GM21423 (cell line): ENCODE measurements around the gene USP17L12.
"Not testable (repeated sequence)": the region's sequence is repeated elsewhere in the genome, so short reads cannot be mapped to it uniquely, and the experiment has no call there.

Experiments used
- ATAC-seq: cut with Tn5 transposase; IDR thresholded peaks from one replicate; pipeline ENCODE4 v1.9.1; 2021; ENCODE audit warnings: mild to moderate bottlenecking, moderate library complexity; ENCODE audit not compliant: unreplicated experiment

Gene USP17L12, protein sequence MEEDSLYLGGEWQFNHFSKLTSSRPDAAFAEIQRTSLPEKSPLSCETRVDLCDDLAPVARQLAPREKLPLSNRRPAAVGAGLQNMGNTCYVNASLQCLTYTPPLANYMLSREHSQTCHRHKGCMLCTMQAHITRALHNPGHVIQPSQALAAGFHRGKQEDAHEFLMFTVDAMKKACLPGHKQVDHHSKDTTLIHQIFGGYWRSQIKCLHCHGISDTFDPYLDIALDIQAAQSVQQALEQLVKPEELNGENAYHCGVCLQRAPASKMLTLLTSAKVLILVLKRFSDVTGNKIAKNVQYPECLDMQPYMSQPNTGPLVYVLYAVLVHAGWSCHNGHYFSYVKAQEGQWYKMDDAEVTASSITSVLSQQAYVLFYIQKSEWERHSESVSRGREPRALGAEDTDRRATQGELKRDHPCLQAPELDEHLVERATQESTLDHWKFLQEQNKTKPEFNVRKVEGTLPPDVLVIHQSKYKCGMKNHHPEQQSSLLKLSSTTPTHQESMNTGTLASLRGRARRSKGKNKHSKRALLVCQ

DNA sequence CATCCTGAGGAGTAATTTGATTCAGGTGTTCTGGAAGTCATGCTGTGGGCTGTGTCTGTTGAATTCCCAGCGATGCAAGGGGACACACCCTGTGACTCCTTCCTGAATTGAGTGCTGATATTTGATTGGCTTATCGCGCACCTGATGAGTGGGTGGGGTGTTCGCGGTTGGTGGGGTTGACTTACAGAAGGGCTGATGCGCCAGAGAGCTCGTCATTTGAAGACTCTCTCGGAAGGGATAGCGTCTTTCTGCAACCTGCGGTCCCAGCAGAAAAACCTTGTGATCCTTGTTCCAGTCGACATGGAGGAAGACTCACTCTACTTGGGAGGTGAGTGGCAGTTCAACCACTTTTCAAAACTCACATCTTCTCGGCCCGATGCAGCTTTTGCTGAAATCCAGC lies at the start of gene USP17L12:
Gene USP17L12, plus strand, starts transcription at position 301 of the 400 bp plus-strand sequence. Its CDS starts 0 bp downstream, at position 301.
- not testable (repeated sequence) for ATAC-seq

DNA sequence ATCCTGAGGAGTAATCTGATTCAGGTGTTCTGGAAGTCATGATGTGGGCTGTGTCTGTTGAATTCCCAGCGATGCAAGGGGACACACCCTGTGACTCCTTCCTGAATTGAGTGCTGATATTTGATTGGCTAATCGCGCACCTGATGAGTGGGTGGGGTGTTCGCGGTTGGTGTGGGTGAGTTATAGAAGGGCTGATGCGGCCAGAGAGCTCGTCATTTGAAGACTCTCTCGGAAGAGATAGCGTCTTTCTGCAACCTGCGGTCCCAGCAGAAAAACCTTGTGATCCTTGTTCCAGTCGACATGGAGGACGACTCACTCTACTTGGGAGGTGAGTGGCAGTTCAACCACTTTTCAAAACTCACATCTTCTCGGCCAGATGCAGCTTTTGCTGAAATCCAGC lies 9.6 kb upstream of the USP17L12 start, which contains the start of gene USP17L10:
Gene USP17L10, plus strand, starts transcription at position 301 of the 400 bp plus-strand sequence. Its CDS starts 0 bp downstream, at position 301.
- ATAC-seq = not testable (repeated sequence)

DNA sequence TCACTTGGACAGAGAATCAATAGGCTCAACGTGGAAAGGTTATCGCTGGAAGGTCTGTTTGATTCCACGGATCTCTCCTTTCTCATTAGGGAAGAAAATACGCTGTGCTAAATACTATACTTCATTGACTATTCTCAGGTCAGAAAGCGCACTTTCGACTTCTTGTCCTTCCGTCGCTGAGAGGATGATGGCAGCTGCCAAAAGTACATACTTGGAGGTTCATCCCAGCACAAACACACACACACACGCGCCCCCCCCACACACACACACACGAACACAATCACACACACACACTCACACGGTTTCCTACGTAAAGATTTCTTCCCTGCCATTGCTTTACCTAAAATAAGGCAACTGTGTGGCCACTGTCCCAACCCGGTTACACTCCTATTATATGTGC lies 5.3 kb upstream of the USP17L12 start:
- not testable (repeated sequence) for ATAC-seq

DNA sequence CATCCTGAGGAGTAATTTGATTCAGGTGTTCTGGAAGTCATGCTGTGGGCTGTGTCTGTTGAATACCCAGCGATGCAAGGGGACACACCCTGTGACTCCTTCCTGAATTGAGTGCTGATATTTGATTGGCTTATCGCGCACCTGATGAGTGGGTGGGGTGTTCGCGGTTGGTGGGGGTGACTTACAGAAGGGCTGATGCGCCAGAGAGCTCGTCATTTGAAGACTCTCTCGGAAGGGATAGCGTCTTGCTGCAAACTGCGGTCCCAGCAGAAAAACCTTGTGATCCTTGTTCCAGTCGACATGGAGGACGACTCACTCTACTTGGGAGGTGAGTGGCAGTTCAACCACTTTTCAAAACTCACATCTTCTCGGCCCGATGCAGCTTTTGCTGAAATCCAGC lies 4.8 kb upstream of the USP17L12 start, which contains the start of gene USP17L11:
Gene USP17L11, plus strand, starts transcription at position 301 of the 400 bp plus-strand sequence. Its CDS starts 0 bp downstream, at position 301.
- not testable (repeated sequence) for ATAC-seq

DNA sequence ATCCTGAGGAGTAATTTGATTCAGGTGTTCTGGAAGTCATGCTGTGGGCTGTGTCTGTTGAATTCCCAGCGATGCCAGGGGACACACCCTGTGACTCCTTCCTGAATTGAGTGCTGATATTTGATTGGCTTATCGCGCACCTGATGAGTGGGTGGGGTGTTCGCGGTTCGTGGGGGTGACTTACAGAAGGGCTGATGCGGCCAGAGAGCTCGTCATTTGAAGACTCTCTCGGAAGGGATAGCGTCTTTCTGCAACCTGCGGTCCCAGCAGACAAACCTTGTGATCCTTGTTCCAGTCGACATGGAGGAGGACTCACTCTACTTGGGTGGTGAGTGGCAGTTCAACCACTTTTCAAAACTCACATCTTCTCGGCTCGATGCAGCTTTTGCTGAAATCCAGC lies 4.6 kb downstream of the USP17L12 start, which contains the start of gene USP17L13:
Gene USP17L13, plus strand, starts transcription at position 301 of the 400 bp plus-strand sequence. Its CDS starts 0 bp downstream, at position 301.
- not testable (repeated sequence) for ATAC-seq

DNA sequence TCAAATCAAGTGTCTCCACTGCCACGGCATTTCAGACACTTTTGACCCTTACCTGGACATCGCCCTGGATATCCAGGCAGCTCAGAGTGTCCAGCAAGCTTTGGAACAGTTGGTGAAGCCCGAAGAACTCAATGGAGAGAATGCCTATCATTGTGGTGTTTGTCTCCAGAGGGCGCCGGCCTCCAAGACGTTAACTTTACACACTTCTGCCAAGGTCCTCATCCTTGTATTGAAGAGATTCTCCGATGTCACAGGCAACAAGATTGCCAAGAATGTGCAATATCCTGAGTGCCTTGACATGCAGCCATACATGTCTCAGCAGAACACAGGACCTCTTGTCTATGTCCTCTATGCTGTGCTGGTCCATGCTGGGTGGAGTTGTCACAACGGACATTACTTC lies 10.3 kb downstream of the USP17L12 start:
- ATAC-seq = not testable (repeated sequence)

DNA sequence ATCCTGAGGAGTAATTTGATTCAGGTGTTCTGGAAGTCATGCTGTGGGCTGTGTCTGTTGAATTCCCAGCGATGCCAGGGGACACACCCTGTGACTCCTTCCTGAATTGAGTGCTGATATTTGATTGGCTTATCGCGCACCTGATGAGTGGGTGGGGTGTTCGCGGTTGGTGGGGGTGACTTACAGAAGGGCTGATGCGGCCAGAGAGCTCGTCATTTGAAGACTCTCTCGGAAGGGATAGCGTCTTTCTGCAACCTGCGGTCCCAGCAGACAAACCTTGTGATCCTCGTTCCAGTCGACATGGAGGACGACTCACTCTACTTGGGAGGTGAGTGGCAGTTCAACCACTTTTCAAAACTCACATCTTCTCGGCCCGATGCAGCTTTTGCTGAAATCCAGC lies 14.1 kb downstream of the USP17L12 start, which contains the start of gene USP17L15:
Gene USP17L15, plus strand, starts transcription at position 301 of the 400 bp plus-strand sequence. Its CDS starts 0 bp downstream, at position 301.
- ATAC-seq = not testable (repeated sequence)

DNA sequence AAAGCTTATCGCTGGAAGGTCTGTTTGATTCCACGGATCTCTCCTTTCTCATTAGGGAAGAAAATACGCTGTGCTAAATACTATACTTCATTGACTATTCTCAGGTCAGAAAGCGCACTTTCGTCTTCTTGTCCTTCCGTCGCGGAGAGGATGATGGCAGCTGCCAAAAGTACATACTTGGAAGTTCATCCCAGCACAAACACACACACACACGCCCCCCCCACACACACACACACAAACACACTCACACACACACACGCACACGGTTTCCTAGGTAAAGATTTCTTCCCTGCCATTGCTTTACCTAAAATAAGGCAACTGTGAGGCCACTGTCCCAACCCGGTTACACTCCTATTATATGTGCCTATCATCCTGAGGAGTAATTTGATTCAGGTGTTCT lies 18.5 kb downstream of the USP17L12 start:
- not testable (repeated sequence) for ATAC-seq

DNA sequence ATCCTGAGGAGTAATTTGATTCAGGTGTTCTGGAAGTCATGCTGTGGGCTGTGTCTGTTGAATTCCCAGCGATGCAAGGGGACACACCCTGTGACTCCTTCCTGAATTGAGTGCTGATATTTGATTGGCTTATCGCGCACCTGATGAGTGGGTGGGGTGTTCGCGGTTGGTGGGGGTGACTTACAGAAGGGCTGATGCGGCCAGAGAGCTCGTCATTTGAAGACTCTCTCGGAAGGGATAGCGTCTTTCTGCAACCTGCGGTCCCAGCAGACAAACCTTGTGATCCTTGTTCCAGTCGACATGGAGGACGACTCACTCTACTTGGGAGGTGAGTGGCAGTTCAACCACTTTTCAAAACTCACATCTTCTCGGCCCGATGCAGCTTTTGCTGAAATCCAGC lies 23.6 kb downstream of the USP17L12 start, which contains the start of gene USP17L17:
Gene USP17L17, plus strand, starts transcription at position 301 of the 400 bp plus-strand sequence. Its CDS starts 0 bp downstream, at position 301.
- not testable (repeated sequence) for ATAC-seq

DNA sequence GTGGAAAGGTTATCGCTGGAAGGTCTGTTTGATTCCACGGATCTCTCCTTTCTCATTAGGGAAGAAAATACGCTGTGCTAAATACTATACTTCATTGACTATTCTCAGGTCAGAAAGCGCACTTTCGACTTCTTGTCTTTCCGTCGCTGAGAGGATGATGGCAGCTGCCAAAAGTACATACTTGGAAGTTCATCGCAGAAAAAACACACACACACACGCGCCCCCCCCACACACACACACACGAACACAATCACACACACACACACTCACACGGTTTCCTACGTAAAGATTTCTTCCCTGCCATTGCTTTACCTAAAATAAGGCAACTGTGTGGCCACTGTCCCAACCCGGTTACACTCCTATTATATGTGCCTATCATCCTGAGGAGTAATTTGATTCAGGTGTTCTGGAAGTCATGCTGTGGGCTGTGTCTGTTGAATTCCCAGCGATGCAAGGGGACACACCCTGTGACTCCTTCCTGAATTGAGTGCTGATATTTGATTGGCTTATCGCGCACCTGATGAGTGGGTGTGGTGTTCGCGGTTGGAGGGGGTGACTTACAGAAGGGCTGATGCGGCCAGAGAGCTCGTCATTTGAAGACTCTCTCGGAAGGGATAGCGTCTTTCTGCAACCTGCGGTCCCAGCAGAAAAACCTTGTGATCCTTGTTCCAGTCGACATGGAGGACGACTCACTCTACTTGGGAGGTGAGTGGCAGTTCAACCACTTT lies 28.2 kb downstream of the USP17L12 start, which contains the start of gene USP17L18:
Gene USP17L18, plus strand, starts transcription at position 678 of the 728 bp plus-strand sequence. Its CDS starts 0 bp downstream, at position 678.
- not testable (repeated sequence) for ATAC-seq

DNA sequence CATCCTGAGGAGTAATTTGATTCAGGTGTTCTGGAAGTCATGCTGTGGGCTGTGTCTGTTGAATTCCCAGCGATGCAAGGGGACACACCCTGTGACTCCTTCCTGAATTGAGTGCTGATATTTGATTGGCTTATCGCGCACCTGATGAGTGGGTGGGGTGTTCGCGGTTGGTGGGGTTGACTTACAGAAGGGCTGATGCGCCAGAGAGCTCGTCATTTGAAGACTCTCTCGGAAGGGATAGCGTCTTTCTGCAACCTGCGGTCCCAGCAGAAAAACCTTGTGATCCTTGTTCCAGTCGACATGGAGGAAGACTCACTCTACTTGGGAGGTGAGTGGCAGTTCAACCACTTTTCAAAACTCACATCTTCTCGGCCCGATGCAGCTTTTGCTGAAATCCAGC lies 33.1 kb downstream of the USP17L12 start, which contains the start of gene USP17L19:
Gene USP17L19, plus strand, starts transcription at position 301 of the 400 bp plus-strand sequence. Its CDS starts 0 bp downstream, at position 301.
- not testable (repeated sequence) for ATAC-seq

DNA sequence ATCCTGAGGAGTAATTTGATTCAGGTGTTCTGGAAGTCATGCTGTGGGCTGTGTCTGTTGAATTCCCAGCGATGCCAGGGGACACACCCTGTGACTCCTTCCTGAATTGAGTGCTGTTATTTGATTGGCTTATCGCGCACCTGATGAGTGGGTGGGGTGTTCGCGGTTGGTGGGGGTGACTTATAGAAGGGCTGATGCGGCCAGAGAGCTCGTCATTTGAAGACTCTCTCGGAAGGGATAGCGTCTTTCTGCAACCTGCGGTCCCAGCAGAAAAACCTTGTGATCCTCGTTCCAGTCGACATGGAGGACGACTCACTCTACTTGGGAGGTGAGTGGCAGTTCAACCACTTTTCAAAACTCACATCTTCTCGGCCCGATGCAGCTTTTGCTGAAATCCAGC lies 37.9 kb downstream of the USP17L12 start, which contains the start of gene USP17L20:
Gene USP17L20, plus strand, starts transcription at position 301 of the 400 bp plus-strand sequence. Its CDS starts 0 bp downstream, at position 301.
- ATAC-seq = not testable (repeated sequence)

DNA sequence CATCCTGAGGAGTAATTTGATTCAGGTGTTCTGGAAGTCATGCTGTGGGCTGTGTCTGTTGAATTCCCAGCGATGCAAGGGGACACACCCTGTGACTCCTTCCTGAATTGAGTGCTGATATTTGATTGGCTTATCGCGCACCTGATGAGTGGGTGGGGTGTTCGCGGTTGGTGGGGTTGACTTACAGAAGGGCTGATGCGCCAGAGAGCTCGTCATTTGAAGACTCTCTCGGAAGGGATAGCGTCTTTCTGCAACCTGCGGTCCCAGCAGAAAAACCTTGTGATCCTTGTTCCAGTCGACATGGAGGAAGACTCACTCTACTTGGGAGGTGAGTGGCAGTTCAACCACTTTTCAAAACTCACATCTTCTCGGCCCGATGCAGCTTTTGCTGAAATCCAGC lies 42.6 kb downstream of the USP17L12 start, which contains the start of gene USP17L21:
Gene USP17L21, plus strand, starts transcription at position 301 of the 400 bp plus-strand sequence. Its CDS starts 0 bp downstream, at position 301.
- ATAC-seq = not testable (repeated sequence)

DNA sequence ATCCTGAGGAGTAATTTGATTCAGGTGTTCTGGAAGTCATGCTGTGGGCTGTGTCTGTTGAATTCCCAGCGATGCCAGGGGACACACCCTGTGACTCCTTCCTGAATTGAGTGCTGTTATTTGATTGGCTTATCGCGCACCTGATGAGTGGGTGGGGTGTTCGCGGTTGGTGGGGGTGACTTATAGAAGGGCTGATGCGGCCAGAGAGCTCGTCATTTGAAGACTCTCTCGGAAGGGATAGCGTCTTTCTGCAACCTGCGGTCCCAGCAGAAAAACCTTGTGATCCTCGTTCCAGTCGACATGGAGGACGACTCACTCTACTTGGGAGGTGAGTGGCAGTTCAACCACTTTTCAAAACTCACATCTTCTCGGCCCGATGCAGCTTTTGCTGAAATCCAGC lies 47.4 kb downstream of the USP17L12 start, which contains the start of gene USP17L22:
Gene USP17L22, plus strand, starts transcription at position 301 of the 400 bp plus-strand sequence. Its CDS starts 0 bp downstream, at position 301.
- not testable (repeated sequence) for ATAC-seq
